Esophagus (tissue), 2 donors: ENCODE measurements around the gene VSTM4. TPM values are rescaled to one million over a fixed set of nuclear protein-coding genes. Genes with fewer than 3 reads are reported as not detected.
A peak's percentile ranks its signal among the peaks of the same experiment; 100 is the strongest.

ENCODE experiments used
- H3K27ac ChIP-seq, 2 donors: one replicate each; pipeline ENCODE4 v1.5.1; 2013; ENCODE audit warnings: low read depth in 2 of 2, mild to moderate bottlenecking in 2 of 2, inconsistent platforms in 1 of 2, low read length in 1 of 2, moderate library complexity in 1 of 2
- H3K27me3 ChIP-seq, 2 donors: one replicate each; pipeline ENCODE4 v1.6.1; 2013; ENCODE audit warnings: low read length in 2 of 2, control low read depth in 1 of 2, mild to moderate bottlenecking in 1 of 2; ENCODE audit not compliant: insufficient read depth in 2 of 2, control insufficient read depth in 1 of 2
- H3K36me3 ChIP-seq, 2 donors: one replicate each; pipeline ENCODE4 v1.6.1; 2013; ENCODE audit warnings: low read length in 1 of 2; ENCODE audit not compliant: control insufficient read depth in 2 of 2, insufficient read depth in 2 of 2
- H3K4me1 ChIP-seq, 2 donors: one replicate each; pipeline ENCODE4 v1.6.1; 2013; ENCODE audit warnings: low read length in 1 of 2; ENCODE audit not compliant: control insufficient read depth in 2 of 2, insufficient read depth in 2 of 2
- H3K4me3 ChIP-seq, 2 donors: one replicate each; pipeline ENCODE4 v1.5.1; 2013; ENCODE audit warnings: low read length in 2 of 2, mild to moderate bottlenecking in 2 of 2, low read depth in 1 of 2, moderate library complexity in 1 of 2
- H3K9me3 ChIP-seq, 2 donors: one replicate each; pipeline ENCODE4 v1.6.1; 2013; ENCODE audit warnings: mild to moderate bottlenecking in 2 of 2, low read depth in 1 of 2, low read length in 1 of 2, moderate library complexity in 1 of 2; ENCODE audit not compliant: control insufficient read depth in 2 of 2, insufficient read depth in 1 of 2
- WGBS, 2 donors: extraction: QIAGEN DNeasy Blood & Tissue Kit; methylation state at CpG; one replicate each; pipeline ENCODE4 v1.1.7; 2013; 5-methylcytosine and 5-hydroxymethylcytosine counted together
- polyA plus RNA-seq, 2 donors: library from polyadenylated mRNA; stranded (reverse); fragments of 200-250 nt; gene quantifications; one replicate each; pipeline ENCODE4 v1.2.3, GENCODE V29; 2013
- donor health status: healthy with polysubstance abuse.
- donor health status: Bipolar disorder and iron deficiency.

VSTM4 gene
- polyA plus RNA-seq, 2 donors: 0.31 to 1.2 TPM

DNA sequence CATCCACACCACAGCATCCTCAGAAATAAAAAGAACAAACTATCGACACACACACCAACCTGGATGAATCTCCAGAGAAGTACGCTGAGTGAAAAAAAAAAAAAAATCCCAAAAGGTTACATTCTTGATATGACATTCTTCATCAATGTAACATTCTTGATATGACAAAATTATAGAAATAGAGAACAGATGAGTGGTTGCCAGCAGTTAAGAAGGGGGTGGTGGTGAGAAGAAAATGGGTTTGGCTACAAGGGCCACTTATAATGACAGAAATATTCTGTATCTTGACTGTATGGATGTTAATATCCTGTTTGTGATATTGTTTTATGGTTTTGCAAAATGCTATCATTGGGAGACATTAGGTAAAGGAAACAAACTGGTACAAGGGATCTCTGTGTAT lies 36.9 kb downstream of the VSTM4 start:
- WGBS, 2 donors: 90 to 95% methylated on average over 2 of the region's 2 CpGs
- no peak overlapping the region for H3K4me3 ChIP-seq
- peaks cover 0 to 4% of the 10 kb centered on the region in 2 donors for H3K36me3 ChIP-seq
- H3K4me1 ChIP-seq: peaks cover 0 to 3% of the 10 kb centered on the region in 2 donors
- no peak overlapping the region for H3K27ac ChIP-seq
- H3K27me3 ChIP-seq: no peaks in the 10 kb centered on the region
- H3K9me3 ChIP-seq: no peaks in the 10 kb centered on the region

DNA sequence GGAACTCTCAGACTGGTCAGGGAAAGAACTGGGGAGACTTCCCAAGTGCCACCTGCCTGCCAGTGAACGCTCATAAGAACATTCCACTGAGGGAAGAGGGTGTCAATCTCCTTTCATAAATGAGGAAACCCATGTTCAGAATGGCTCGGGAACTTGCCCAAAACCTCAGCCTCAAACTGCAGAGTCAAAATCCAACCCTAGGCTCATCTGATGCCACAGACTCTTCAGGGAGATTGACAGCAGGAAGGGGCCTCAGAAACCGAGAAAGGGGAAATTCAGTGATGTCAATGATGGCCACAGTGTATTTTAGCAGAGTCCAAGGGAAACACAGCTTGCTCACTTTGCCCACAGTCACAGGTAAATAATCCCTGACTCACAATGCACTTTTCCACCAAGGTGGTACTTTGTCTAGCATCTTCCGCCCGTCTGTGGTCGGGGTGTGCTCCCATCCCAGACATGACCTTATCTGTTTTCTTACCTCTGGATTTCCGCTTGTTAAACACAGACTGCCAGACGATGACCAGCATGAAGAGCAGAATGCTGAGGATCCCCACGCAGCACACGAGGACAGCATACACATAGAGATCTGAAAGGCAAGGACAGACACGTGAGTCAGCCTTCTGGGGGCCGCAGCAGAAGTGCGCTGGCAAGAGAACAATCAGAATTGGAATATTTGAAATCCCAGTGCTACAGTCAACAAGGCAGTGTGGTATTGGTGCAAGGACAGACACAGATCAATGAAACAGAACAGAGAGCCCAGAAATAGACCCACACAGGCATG lies 38.4 kb downstream of the VSTM4 start:
- H3K4me1 ChIP-seq: peaks cover 0 to 11% of the 10 kb centered on the region in 2 donors
- H3K4me3 ChIP-seq: no peak overlapping the region
- H3K27me3 ChIP-seq: no peaks in the 10 kb centered on the region
- peaks cover 0 to 4% of the 10 kb centered on the region in 2 donors for H3K36me3 ChIP-seq
- no peaks in the 10 kb centered on the region for H3K9me3 ChIP-seq
- WGBS, 2 donors: 71 to 76% methylated on average over 13 of the region's 13 CpGs
- H3K27ac ChIP-seq: no peak overlapping the region

DNA sequence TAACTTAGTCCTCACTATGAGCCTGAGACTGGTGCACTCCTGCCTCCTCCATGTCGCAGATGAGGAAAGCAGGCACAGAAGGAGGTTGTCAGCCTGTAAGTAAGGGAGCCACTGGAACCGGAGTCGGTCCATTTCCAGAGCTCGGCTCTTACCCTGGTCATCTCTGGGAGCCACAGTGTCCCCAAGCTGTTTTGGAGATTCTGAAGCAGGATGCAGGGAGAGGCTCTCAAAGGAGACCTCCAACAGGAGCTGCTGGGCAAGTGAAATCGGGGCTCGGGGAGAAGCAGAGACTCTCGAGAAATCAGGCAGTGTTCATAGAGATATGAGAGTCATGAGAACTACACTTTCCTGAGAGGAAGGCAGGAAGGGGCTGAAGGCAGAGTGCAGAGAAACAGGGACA lies 39.0 kb downstream of the VSTM4 start:
- Histone ChIP-seq H3K9me3 (no peaks in the 10 kb centered on the region), H3K4me3 (no peak overlapping the region), H3K27ac (no peak overlapping the region), H3K36me3 (peaks cover 0 to 4% of the 10 kb centered on the region in 2 donors), H3K27me3 (no peaks in the 10 kb centered on the region), H3K4me1 (peaks cover 0 to 15% of the 10 kb centered on the region in 2 donors)
- WGBS, 2 donors: 79 to 85% methylated on average over 7 of the region's 7 CpGs

- H3K4me1 ChIP-seq: peaks cover 0 to 15% of the 10 kb centered on the region in 2 donors
- no peak overlapping the region for H3K27ac ChIP-seq
- peaks cover 0 to 4% of the 10 kb centered on the region in 2 donors for H3K36me3 ChIP-seq
- no peak overlapping the region for H3K4me3 ChIP-seq
- no peaks in the 10 kb centered on the region for H3K27me3 ChIP-seq
- H3K9me3 ChIP-seq: no peaks in the 10 kb centered on the region
- 66 to 96% methylated on average over 2 of the region's 2 CpGs for WGBS, 2 donors
These were observed 39.6 kb downstream of the VSTM4 start for GRCh38 chr10:49075743-49076142.

- Histone ChIP-seq H3K4me3 (no peak overlapping the region), H3K27me3 (no peaks in the 10 kb centered on the region), H3K27ac (no peak overlapping the region), H3K36me3 (peaks cover 0 to 4% of the 10 kb centered on the region in 2 donors), H3K4me1 (peaks cover 0 to 12% of the 10 kb centered on the region in 2 donors), H3K9me3 (no peaks in the 10 kb centered on the region)
- 85 to 89% methylated on average over 5 of the region's 5 CpGs for WGBS, 2 donors
These were observed 40.3 kb downstream of the VSTM4 start for GRCh38 chr10:49074836-49075682.

- peaks cover 0 to 4% of the 10 kb centered on the region in 2 donors for H3K36me3 ChIP-seq
- H3K27me3 ChIP-seq: no peaks in the 10 kb centered on the region
- WGBS, 2 donors: 68 to 69% methylated on average over 4 of the region's 4 CpGs
- H3K27ac ChIP-seq: no peak overlapping the region
- peaks cover 0 to 12% of the 10 kb centered on the region in 2 donors for H3K4me1 ChIP-seq
- no peaks in the 10 kb centered on the region for H3K9me3 ChIP-seq
- no peak overlapping the region for H3K4me3 ChIP-seq
These were observed 43.0 kb downstream of the VSTM4 start for GRCh38 chr10:49072166-49072885.

DNA sequence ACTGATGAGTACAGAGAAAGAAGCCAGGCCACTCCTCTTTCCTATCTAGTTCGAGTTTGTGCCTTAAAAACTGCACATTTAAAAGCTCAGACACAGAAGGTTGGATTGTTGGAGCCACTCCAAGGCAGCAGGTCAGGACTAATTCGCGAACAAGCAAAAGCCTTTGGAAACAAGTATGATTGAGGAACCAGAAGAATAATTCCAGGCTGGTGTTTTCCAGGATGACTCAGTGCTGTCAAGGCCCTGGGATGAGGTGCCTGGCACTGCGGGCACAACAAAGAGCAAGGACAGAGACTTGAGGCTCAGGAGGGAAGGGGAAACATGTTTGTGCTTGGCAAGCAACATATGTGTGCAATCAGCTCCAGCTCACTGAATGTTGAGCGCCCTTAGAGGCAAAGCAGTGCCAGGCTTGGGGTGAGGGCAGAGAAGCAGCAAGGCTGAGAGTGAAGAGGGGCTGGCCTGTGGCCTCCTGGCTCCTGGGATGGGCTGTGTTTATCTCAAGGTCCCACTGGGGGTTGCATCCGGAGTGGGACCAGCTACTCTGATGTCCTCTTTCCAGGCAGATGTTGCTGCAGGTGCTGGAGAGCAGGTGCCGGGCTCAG lies 44.1 kb downstream of the VSTM4 start:
- Histone ChIP-seq H3K4me3 (no peak overlapping the region), H3K4me1 (peaks cover 0 to 12% of the 10 kb centered on the region in 2 donors), H3K9me3 (no peaks in the 10 kb centered on the region), H3K36me3 (peaks cover 0 to 4% of the 10 kb centered on the region in 2 donors), H3K27ac (peak overlapping the region in 1 of 2 donors; percentile 59), H3K27me3 (no peaks in the 10 kb centered on the region)
- WGBS, 2 donors: 41 to 54% methylated on average over 7 of the region's 7 CpGs

DNA sequence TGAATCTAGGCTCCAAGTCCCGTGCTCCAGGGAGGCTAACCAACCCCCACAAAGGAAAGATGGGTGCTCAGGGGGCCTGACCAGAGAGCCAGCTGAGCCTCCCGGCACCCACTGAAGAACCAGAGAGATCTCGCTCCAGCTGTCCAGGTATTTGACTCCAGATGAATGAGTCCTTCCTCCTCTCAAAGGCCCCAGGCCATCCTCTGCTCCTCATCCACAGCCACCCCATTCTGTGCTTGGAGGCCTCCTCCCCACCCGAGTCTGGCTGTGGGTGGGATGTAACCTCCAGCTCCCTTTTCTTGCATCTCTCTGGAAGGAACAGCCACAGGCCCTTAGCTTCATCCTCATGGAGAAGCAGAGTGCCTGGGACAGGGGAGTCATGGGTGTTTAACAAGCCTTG lies 44.6 kb downstream of the VSTM4 start:
- peak overlapping the region in 1 of 2 donors; percentile 59 for H3K27ac ChIP-seq
- no peak overlapping the region for H3K4me3 ChIP-seq
- H3K9me3 ChIP-seq: no peaks in the 10 kb centered on the region
- H3K27me3 ChIP-seq: no peaks in the 10 kb centered on the region
- peaks cover 0 to 12% of the 10 kb centered on the region in 2 donors for H3K4me1 ChIP-seq
- 60 to 66% methylated on average over 4 of the region's 4 CpGs for WGBS, 2 donors
- peaks cover 0 to 4% of the 10 kb centered on the region in 2 donors for H3K36me3 ChIP-seq

DNA sequence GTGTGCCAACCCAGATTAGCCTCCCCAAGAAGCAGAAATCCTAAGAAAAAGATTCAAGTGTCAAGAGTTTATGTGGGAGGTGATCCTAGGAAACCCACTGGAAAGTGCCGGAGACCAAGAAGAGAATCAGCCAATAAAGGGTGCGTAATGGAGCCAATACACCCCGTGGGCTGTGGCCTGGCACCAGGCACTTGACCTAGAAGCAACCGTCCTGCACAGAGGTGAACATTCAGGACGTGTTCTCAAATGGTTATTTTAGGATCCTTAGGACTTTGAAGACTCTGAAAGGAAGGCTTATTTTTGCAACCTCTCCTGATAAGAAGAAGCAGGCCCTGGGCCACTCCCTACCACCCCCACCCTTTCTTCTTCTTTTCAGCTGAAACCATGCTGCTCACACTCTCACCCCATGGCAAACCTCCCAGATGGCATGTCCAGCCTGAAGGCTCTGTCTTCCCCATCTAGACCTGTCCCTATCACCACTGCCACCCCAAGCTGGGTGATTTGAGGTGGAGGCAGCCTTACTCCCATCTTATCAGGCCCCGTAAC lies 46.6 kb downstream of the VSTM4 start:
- peaks cover 0 to 12% of the 10 kb centered on the region in 2 donors for H3K4me1 ChIP-seq
- H3K36me3 ChIP-seq: no peaks in the 10 kb centered on the region
- no peak overlapping the region for H3K27ac ChIP-seq
- 71 to 81% methylated on average over 6 of the region's 6 CpGs for WGBS, 2 donors
- H3K27me3 ChIP-seq: no peaks in the 10 kb centered on the region
- no peak overlapping the region for H3K4me3 ChIP-seq
- no peaks in the 10 kb centered on the region for H3K9me3 ChIP-seq
